ENCODE results near the gene ZNF507.

Gene ZNF507

GRCh38 chr19:32349051-32349450 lies 3.6 kb downstream of the ZNF507 start:
- TF ChIP-seq, protein P1, sequence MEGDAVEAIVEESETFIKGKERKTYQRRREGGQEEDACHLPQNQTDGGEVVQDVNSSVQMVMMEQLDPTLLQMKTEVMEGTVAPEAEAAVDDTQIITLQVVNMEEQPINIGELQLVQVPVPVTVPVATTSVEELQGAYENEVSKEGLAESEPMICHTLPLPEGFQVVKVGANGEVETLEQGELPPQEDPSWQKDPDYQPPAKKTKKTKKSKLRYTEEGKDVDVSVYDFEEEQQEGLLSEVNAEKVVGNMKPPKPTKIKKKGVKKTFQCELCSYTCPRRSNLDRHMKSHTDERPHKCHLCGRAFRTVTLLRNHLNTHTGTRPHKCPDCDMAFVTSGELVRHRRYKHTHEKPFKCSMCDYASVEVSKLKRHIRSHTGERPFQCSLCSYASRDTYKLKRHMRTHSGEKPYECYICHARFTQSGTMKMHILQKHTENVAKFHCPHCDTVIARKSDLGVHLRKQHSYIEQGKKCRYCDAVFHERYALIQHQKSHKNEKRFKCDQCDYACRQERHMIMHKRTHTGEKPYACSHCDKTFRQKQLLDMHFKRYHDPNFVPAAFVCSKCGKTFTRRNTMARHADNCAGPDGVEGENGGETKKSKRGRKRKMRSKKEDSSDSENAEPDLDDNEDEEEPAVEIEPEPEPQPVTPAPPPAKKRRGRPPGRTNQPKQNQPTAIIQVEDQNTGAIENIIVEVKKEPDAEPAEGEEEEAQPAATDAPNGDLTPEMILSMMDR (IDR thresholded peaks at IDR 0.05; ENCODE audit: low read length, missing control alignments): no peak
- no peak for DNase-seq (ENCODE audit: low read depth)
- no peak overlapping the region for H3K4me3 ChIP-seq (replicated peaks; ENCODE audit: low read depth, low read length)

DNA sequence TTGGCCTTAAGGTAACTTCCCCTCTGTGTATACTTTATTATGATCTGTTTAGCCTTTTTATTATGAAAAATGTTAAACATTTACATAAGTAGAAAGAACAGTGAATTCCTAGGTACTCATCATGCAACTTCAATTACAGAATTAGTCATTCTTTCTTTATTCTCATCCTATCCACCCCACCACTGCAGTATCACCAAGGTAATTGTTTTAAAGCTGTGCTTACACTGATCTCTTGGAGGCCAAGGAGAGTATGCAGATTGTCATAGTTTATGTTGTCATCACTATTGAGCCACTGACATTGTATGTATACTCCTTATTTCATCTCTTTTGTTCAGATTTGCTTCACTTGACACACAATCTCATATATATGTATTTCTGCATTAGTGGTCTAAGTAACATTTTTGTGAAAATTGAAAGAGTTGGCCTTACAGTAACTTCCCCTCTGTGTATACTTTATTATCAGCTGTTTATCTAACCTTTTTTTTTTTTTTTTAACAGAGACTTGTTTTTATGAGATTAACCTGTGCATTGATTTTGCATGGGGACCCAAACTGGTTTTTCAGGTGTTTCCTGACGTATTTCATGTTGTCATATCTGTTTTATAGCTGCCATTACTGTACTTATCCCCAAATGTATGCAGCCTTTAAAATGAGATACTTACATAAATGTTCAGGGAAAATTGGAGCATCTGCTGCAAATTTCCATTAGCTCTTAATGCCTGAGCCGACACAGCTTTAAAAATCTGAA lies 4.5 kb downstream of the ZNF507 start:
- TF ChIP-seq, protein P1 (IDR thresholded peaks at IDR 0.05; ENCODE audit: low read length, missing control alignments): no peak
- no peak overlapping the region for H3K4me3 ChIP-seq (replicated peaks; ENCODE audit: low read depth, low read length)
- DNase-seq (ENCODE audit: low read depth): no peak

DNA sequence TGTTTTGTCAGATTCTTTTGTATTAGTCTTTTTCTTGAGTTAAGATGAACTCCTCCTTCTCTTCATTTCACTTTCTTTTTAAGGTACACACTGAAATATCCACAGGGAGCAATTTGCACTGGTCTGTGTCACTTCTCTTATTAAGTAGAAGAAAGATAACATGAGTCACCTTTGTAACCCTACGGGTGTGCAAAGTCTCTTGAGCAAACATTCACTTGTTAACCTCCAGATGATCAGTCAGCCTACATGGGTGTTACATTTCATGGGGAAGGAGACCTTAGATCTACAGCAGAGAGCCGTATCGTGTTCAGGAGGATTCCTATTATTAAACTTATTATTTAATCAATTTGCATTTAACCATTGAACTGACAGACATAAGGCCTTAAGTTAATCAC lies 5.1 kb downstream of the ZNF507 start:
- TF ChIP-seq, protein P1 (IDR thresholded peaks at IDR 0.05; ENCODE audit: low read length, missing control alignments): no peak
- no peak overlapping the region for H3K4me3 ChIP-seq (replicated peaks; ENCODE audit: low read depth, low read length)
- DNase-seq (ENCODE audit: low read depth): no peak

DNA sequence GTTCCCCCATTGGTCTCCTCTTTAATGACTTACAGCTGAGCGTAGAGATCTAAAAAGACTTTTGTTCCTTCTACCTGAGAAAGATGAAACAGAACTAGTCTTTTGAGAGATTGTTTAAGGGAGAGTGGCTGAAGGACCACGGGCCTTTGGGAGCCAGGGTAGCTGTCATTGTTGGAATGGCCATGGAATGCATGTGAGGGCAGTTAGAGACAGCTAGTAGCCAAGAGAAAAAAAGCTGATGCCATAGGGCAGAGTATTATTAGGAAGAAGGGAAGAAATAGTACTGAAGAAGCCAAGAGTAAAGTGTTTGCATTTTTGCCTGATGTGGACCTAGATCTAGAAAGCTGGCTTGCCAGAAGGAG lies 5.6 kb downstream of the ZNF507 start:
- TF ChIP-seq, protein P1 (IDR thresholded peaks at IDR 0.05; ENCODE audit: low read length, missing control alignments): no peak
- H3K4me3 ChIP-seq (replicated peaks; ENCODE audit: low read depth, low read length): no peak overlapping the region
- DNase-seq (ENCODE audit: low read depth): no peak

GRCh38 chr19:32352241-32352630 lies 6.8 kb downstream of the ZNF507 start:
- DNase-seq (ENCODE audit: low read depth): no peak
- no peak overlapping the region for H3K4me3 ChIP-seq (replicated peaks; ENCODE audit: low read depth, low read length)
- TF ChIP-seq, protein P1 (IDR thresholded peaks at IDR 0.05; ENCODE audit: low read length, missing control alignments): no peak

DNA sequence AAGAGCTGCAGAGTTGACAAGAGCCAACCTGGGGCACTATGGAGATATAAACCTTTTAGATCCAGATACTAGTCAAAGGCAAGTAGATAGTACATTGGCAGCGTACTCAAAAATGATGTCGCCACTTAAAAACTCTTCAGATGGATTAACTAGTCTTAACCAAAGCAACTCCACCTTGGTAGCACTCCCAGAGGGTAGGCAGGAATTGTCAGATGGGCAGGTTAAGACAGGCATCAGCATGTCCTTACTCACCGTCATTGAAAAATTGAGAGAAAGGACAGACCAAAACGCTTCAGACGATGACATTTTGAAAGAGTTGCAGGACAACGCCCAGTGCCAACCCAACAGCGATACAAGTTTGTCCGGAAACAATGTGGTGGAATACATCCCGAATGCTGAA lies 8.9 kb downstream of the ZNF507 start:
- DNase-seq (ENCODE audit: low read depth): no peak
- H3K4me3 ChIP-seq (replicated peaks; ENCODE audit: low read depth, low read length): no peak overlapping the region
- TF ChIP-seq, protein P1 (IDR thresholded peaks at IDR 0.05; ENCODE audit: low read length, missing control alignments): no peak

DNA sequence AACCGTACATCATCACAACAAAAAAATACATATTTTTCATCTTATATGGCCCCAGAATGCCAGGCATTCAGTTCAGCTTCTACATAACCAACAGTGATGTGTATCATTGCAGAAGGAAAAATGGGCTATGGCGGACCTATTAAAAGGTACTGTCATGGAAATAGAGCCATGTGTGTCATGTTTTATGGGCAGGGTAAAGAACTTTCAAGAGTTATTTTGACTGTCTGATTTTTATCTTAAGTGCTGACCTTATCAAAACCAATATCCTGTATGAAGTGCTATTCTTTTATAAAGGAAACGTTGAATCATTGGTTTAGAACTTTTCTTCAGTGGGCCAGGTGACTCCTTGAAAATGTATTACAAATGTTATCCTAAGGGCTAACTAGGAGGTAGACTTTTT lies 9.9 kb downstream of the ZNF507 start:
- TF ChIP-seq, protein P1 (IDR thresholded peaks at IDR 0.05; ENCODE audit: low read length, missing control alignments): no peak
- H3K4me3 ChIP-seq (replicated peaks; ENCODE audit: low read depth, low read length): no peak overlapping the region
- DNase-seq (ENCODE audit: low read depth): no peak

All from fibroblast of pulmonary artery (primary cell).